SK-N-SH treated with all-trans-retinoic acid at 6 μM for 48 hours (cell line): ENCODE data around the gene CASP2.
"Not testable (repeated sequence)": the region's sequence is repeated elsewhere in the genome, so short reads cannot be mapped to it uniquely, and the experiment has no call there.

Source experiments
- ARNTL ChIP-seq: fragments of 450-650 bp; formaldehyde crosslinking; IDR thresholded peaks from 2 replicates; pipeline ENCODE4 v1.5.0; 2020; ENCODE audit warnings: low read depth, mild to moderate bottlenecking, moderate library complexity, borderline replicate concordance
- CREB5 ChIP-seq: fragments of 250-450 bp; sonication (Bioruptor Pico); IDR thresholded peaks from 2 replicates; pipeline ENCODE4 v1.5.1; 2020; ENCODE audit warnings: low read depth, mild to moderate bottlenecking, moderate library complexity
- ESRRG ChIP-seq: fragments of 250-450 bp; sonication (Bioruptor Pico); IDR thresholded peaks from 2 replicates; pipeline ENCODE4 v1.6.1; 2021; ENCODE audit warnings: mild to moderate bottlenecking
- GLIS3 ChIP-seq: fragments of 250-450 bp; sonication (Bioruptor Pico); IDR thresholded peaks from 2 replicates; pipeline ENCODE4 v1.5.0; 2020; ENCODE audit warnings: mild to moderate bottlenecking, moderate library complexity
- OSR1 ChIP-seq: fragments of 250-450 bp; sonication (Bioruptor Pico); IDR thresholded peaks from 2 replicates; pipeline ENCODE4 v1.8.0; 2022; ENCODE audit warnings: moderate library complexity, mild to moderate bottlenecking, inconsistent platforms
- PATZ1 ChIP-seq: fragments of 250-450 bp; sonication (Bioruptor Pico); IDR thresholded peaks from 2 replicates; pipeline ENCODE4 v1.8.0; 2020; ENCODE audit warnings: mild to moderate bottlenecking, moderate library complexity, borderline replicate concordance
- POU6F1 ChIP-seq: fragments of 250-450 bp; sonication (Bioruptor Pico); IDR thresholded peaks from 2 replicates; pipeline ENCODE4 v1.8.0; 2021; ENCODE audit warnings: low read depth, mild to moderate bottlenecking, moderate library complexity, borderline replicate concordance
- RARB ChIP-seq: fragments of 250-450 bp; sonication (Bioruptor Pico); IDR thresholded peaks from 2 replicates; pipeline ENCODE4 v1.8.0; 2021; ENCODE audit warnings: mild to moderate bottlenecking, moderate library complexity
- TSHZ2 ChIP-seq: fragments of 250-450 bp; sonication (Bioruptor Pico); IDR thresholded peaks from 2 replicates; pipeline ENCODE4 v1.5.0; 2020; ENCODE audit warnings: mild to moderate bottlenecking, moderate library complexity
- ZC3H10 ChIP-seq: fragments of 250-450 bp; sonication (Bioruptor Pico); IDR thresholded peaks from 2 replicates; pipeline ENCODE4 v1.5.1; 2021; ENCODE audit warnings: mild to moderate bottlenecking, moderate library complexity
- ZFP3 ChIP-seq: fragments of 250-450 bp; sonication (Bioruptor Pico); IDR thresholded peaks from 2 replicates; pipeline ENCODE4 v1.5.0; 2020; ENCODE audit warnings: mild to moderate bottlenecking, moderate library complexity
- ZFP30 ChIP-seq: fragments of 450-650 bp; formaldehyde crosslinking; IDR thresholded peaks from 2 replicates; pipeline ENCODE4 v1.5.0; 2022; ENCODE audit warnings: mild to moderate bottlenecking, moderate library complexity
- ZNF8 ChIP-seq: fragments of 450-650 bp; formaldehyde crosslinking; IDR thresholded peaks from 2 replicates; pipeline ENCODE4 v1.5.0; 2020; ENCODE audit warnings: mild to moderate bottlenecking, moderate library complexity

GRCh38 chr7:143289888-143290287 lies 1.7 kb downstream of the CASP2 start:
- TF ChIP-seq RARB (CRISPR knock-in tag); CREB5 (CRISPR knock-in tag); ZFP3 (CRISPR knock-in tag); TSHZ2 (CRISPR knock-in tag); ESRRG (CRISPR knock-in tag); ZFP30 (CRISPR knock-in tag); ZNF8 (CRISPR knock-in tag); PATZ1 (CRISPR knock-in tag); GLIS3 (CRISPR knock-in tag); ZC3H10 (CRISPR knock-in tag); ARNTL; OSR1 (CRISPR knock-in tag); POU6F1 (CRISPR knock-in tag): not testable (repeated sequence)
